OCI-LY3 (cell line): ENCODE measurements around the gene PLA2G6.

Experiments used
- H2AFZ ChIP-seq: fragments of 200-600, 300-600 bp; shearing (Covaris generic); 2 replicates; pipeline ENCODE4 v1.6.0; 2014; ENCODE audit warnings: antibody characterized with exemption, low read depth, low read length
- H3K27ac ChIP-seq: fragments of 200-600, 300-600 bp; sonication (generic); 2 replicates; pipeline ENCODE4 v1.5.1; 2014; ENCODE audit warnings: mild to moderate bottlenecking, low read length, moderate library complexity, mixed read lengths
- H3K27me3 ChIP-seq: fragments of 200-600, 300-600 bp; sonication (generic); 2 replicates; pipeline ENCODE4 v1.6.1; 2014; ENCODE audit warnings: low read depth, low read length, mixed read lengths
- H3K36me3 ChIP-seq: fragments of 200-600, 300-600 bp; sonication (generic); replicated peaks from 2 replicates; pipeline ENCODE3; 2014; ENCODE audit warnings: low read depth, low read length, mixed read lengths
- H3K4me1 ChIP-seq: fragments of 300-600, 200-600 bp; sonication (generic); 2 replicates; pipeline ENCODE4 v1.6.1; 2014; ENCODE audit warnings: low read length, mixed read lengths
- H3K4me2 ChIP-seq: fragments of 200-600, 300-600 bp; sonication (generic); 2 replicates; pipeline ENCODE4 v1.6.1; 2014; ENCODE audit warnings: low read length, mixed read lengths
- H3K4me3 ChIP-seq: fragments of 300-600, 200-600 bp; sonication (generic); 2 replicates; pipeline ENCODE4 v1.5.1; 2014; ENCODE audit warnings: antibody characterized with exemption, mild to moderate bottlenecking, low read length, moderate library complexity
- H3K79me2 ChIP-seq: fragments of 300-600, 200-600 bp; shearing (Covaris generic); 2 replicates; pipeline ENCODE4 v1.6.1; 2014; ENCODE audit warnings: mild to moderate bottlenecking, low read length, mixed read lengths
- H3K9ac ChIP-seq: fragments of 300-600, 200-600 bp; shearing (Covaris generic); 2 replicates; pipeline ENCODE4 v1.6.0; 2014; ENCODE audit warnings: mild to moderate bottlenecking, low read length, moderate library complexity
- H3K9me3 ChIP-seq: fragments of 200-600, 300-600 bp; shearing (Covaris generic); 2 replicates; pipeline ENCODE4 v1.6.1; 2014; ENCODE audit warnings: low read length, mixed read lengths; ENCODE audit not compliant: insufficient read depth
- H4K20me1 ChIP-seq: fragments of 200-600, 300-600 bp; sonication (generic); 2 replicates; pipeline ENCODE4 v1.6.1; 2016; ENCODE audit warnings: low read length, mixed read lengths; ENCODE audit not compliant: insufficient read depth
- EZH2phosphoT487 ChIP-seq: fragments of 200-600 bp; shearing (Covaris generic); IDR thresholded peaks from 2 replicates; pipeline ENCODE4 v1.6.1; 2018; ENCODE audit warnings: antibody characterized with exemption, mixed run types, low read depth
- TF ChIP-seq, protein P1 (sequence below): fragments of 200-600, 300-600 bp; sonication (generic); IDR thresholded peaks from 2 replicates; pipeline ENCODE4 v1.5.1; 2014; ENCODE audit warnings: antibody characterized with exemption, low read length, low read depth

Gene PLA2G6

DNA sequence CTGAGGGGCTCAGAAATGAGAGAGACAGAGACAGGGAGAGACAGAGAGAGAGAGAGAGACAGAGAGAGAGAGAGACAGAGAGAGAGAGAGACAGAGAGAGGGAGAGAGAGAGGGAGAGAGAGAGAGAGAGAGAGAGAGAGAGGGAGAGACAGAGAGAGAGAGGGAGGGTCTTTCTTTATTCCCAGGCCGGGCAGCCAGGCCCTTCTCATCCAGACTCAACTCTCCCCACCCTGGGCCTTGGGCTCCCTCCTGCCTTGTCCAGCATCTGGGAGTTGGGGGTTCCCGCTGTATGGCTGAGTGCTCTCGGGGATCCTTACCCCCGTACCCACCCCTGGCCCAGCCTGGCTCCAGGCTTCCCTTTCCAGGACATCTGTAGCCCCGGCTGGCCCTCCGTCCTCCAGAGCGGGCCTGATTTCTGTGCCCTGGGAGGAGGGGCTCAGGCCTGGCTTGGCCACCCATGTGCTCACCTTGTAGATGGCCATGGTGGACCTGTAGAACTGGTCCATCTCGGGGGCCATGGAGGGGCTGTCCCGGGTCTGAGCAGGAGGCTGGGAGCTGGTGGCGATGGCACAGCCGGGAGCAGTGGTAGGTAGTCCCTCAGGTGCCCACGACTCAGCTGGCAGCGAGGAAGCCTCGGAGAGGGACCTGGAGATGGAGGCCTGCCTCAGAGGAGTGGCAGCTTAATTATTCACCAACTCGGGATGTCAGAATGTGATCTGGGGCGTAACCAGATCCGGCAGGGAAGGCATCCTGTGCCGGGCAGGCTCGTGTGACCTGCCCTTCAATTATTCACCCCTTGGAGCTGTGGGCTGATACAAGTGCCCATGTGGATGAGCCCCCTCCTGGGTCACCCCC lies 71.4 kb downstream of the PLA2G6 start, which contains the start of gene BAIAP2L2:
Gene BAIAP2L2 (minus strand): TSS at position 677 of the 855 bp plus-strand sequence. CDS start 159 bp downstream, at position 518.
- Histone ChIP-seq H3K36me3 (no peaks in the 10 kb centered on the region), H3K4me1 (no peaks in the 10 kb centered on the region), H3K9ac (no peak within 1 kb of the TSS), H3K79me2 (no peaks in the 10 kb centered on the region), H3K27ac (no peak within 1 kb of the TSS), H3K4me3 (no peak within 1 kb of the TSS), H2AFZ (no peak within 1 kb of the TSS), H4K20me1 (no peaks in the 10 kb centered on the region), H3K27me3 (no peaks in the 10 kb centered on the region), H3K4me2 (no peak within 1 kb of the TSS), H3K9me3 (no peaks in the 10 kb centered on the region)
- TF ChIP-seq, protein P1, sequence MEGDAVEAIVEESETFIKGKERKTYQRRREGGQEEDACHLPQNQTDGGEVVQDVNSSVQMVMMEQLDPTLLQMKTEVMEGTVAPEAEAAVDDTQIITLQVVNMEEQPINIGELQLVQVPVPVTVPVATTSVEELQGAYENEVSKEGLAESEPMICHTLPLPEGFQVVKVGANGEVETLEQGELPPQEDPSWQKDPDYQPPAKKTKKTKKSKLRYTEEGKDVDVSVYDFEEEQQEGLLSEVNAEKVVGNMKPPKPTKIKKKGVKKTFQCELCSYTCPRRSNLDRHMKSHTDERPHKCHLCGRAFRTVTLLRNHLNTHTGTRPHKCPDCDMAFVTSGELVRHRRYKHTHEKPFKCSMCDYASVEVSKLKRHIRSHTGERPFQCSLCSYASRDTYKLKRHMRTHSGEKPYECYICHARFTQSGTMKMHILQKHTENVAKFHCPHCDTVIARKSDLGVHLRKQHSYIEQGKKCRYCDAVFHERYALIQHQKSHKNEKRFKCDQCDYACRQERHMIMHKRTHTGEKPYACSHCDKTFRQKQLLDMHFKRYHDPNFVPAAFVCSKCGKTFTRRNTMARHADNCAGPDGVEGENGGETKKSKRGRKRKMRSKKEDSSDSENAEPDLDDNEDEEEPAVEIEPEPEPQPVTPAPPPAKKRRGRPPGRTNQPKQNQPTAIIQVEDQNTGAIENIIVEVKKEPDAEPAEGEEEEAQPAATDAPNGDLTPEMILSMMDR, result no peak
- no peak for TF ChIP-seq EZH2phosphoT487

DNA sequence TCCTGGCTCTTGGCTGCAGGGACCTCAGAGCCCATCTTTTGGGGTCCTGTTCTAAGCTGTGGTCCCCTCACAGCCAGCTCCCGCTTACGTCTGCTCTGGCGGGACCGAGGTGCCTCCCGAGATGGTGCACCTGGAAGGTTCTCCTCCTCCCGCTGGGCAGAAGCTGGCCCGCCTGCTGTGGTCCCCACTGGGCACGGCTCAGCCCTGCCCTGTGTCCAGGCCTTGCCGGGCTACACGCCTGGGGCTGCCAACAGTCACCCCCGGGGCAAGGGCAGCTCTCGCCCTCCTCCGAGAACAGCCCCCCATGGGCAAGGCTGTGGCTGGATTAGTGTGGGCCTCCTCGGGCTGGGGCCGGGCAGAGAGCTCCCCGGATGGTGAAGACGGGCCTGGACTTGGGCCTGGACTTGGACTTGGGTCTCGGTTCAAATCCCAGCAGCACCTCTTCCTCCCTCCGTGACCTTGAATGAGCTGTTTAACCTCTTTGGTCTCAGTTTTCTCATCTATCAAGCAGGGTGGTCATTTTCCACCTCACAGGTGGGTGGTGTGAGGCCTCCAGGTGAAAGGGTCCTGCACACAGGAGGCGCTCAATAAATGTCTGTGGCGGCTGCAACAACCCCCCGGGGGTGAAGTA lies 72.1 kb downstream of the PLA2G6 start:
- Histone ChIP-seq H3K27me3 (no peaks in the 10 kb centered on the region), H3K4me2 (no peak overlapping the region), H3K9me3 (no peaks in the 10 kb centered on the region), H3K4me1 (peaks cover 6% of the 10 kb centered on the region), H3K79me2 (no peaks in the 10 kb centered on the region), H2AFZ (no peak overlapping the region), H3K9ac (no peak overlapping the region), H3K36me3 (no peaks in the 10 kb centered on the region), H4K20me1 (no peaks in the 10 kb centered on the region), H3K4me3 (no peak overlapping the region), H3K27ac (no peak overlapping the region)
- no peak for TF ChIP-seq EZH2phosphoT487
- TF ChIP-seq, protein P1, result no peak

DNA sequence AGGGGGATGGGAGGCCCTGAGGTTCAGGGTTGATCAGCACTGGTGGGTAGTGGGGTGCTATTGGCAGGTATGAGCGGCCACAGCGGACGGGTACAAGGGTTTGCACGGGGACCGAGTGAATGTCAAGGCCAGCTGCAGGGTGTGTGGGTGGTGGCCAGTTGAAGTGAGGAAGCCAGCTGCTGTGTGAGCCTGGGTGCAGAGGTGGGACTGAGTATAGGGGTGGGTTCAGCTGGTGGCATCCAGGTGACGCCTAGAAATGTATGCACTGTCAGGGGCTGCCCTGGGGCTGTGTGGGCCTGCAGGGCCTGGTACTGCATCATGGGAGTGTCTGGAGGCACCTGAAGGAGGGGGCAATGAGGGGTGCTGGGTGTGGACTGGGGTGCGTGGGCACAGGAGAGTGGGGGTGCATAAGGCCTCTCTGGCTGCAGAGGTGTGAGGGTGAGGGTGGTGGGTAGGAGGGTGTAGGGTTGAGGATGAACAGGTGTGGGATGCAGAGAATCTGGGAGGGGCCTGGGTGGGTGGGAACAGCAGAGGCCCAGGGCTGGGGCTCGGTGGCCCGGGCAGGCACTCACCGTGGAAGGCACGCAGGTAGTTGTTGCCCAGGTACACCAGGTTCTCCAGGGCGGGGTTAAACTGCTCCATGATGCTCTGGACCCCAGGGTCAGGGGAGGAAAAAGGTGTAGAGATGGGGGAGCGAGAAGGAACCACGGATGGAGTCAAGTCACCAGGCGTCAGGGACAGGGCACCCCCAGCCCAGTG lies 72.9 kb downstream of the PLA2G6 start:
- Histone ChIP-seq H3K4me2 (no peak overlapping the region), H3K27ac (no peak overlapping the region), H3K36me3 (no peaks in the 10 kb centered on the region), H3K79me2 (no peaks in the 10 kb centered on the region), H3K4me1 (peaks cover 6% of the 10 kb centered on the region), H4K20me1 (no peaks in the 10 kb centered on the region), H3K9ac (no peak overlapping the region), H3K4me3 (no peak overlapping the region), H3K27me3 (no peaks in the 10 kb centered on the region), H3K9me3 (no peaks in the 10 kb centered on the region), H2AFZ (no peak overlapping the region)
- TF ChIP-seq EZH2phosphoT487, result no peak
- TF ChIP-seq, protein P1, result no peak
